H1 (cell line): Measurements from ENCODE around the gene ZSWIM6. TPM values are rescaled to one million over a fixed set of nuclear protein-coding genes. Genes with fewer than 3 reads are reported as not detected.

ENCODE experiments used
- CTCF ChIA-PET: fragments of 300-600 bp; sonication (Branson Sonifier 250); formaldehyde crosslinking; loops from one replicate; lab custom pipeline; 2021; ENCODE audit not compliant: partially characterized antibody; lab: Charles Lee
- POLR2A ChIA-PET: fragments of 300-600 bp; sonication (Branson Sonifier 250); formaldehyde crosslinking; loops from one replicate; lab custom pipeline; 2021; ENCODE audit warnings: inconsistent platforms; ENCODE audit not compliant: partially characterized antibody; lab: Charles Lee
- DNase-seq, 2 experiments: peaks; one replicate each; pipeline versions ENCODE4 v3.0.0 to v3.0.0-alpha.2; 2010 to 2022; ENCODE audit warnings: low spot score in 2 of 2, low read depth in 1 of 2, mixed read lengths in 1 of 2
- FAIRE-seq: peaks from 2 replicates; lab custom pipeline; 2011; peaks lifted over from hg19 to GRCh38; lab: Jason Lieb, UNC
- H2AFZ ChIP-seq: 2 replicates; pipeline ENCODE4 v1.8.1; 2012; ENCODE audit warnings: low read length, inconsistent platforms
- H2AK5ac ChIP-seq: 2 replicates; pipeline ENCODE4 v1.6.1; 2013; ENCODE audit warnings: low read depth, low read length
- H2BK120ac ChIP-seq: replicated peaks from 2 replicates; pipeline ENCODE3; 2013; ENCODE audit warnings: low read depth, low read length, inconsistent platforms
- H2BK12ac ChIP-seq: 2 replicates; pipeline ENCODE4 v1.6.1; 2013; ENCODE audit warnings: low read depth, low read length
- H2BK15ac ChIP-seq: 2 replicates; pipeline ENCODE4 v1.6.1; 2013; ENCODE audit warnings: low read length
- H2BK20ac ChIP-seq: 2 replicates; pipeline ENCODE4 v1.6.1; 2013; ENCODE audit warnings: low read length
- H2BK5ac ChIP-seq: 2 replicates; pipeline ENCODE4 v1.6.1; 2013; ENCODE audit warnings: low read depth, low read length
- H3K14ac ChIP-seq: 2 replicates; pipeline ENCODE4 v1.6.1; 2013; ENCODE audit warnings: inconsistent platforms; ENCODE audit not compliant: insufficient read length
- H3K18ac ChIP-seq: 2 replicates; pipeline ENCODE4 v1.6.1; 2013; ENCODE audit warnings: low read length; ENCODE audit errors: extremely low read depth
- H3K23ac ChIP-seq: 2 replicates; pipeline ENCODE4 v1.6.1; 2013; ENCODE audit warnings: inconsistent platforms; ENCODE audit not compliant: insufficient read length
- H3K23me2 ChIP-seq: 2 replicates; pipeline ENCODE4 v1.6.1; 2013; ENCODE audit warnings: low read depth, low read length
- H3K27ac ChIP-seq: 2 replicates; pipeline ENCODE4 v1.6.1; 2011; ENCODE audit warnings: low read depth, low read length, inconsistent platforms
- H3K27me3 ChIP-seq, 4 experiments: replicated peaks in 1 of 4; 1 replicate in 1 of 4; 2 replicates in 3 of 4; pipeline versions ENCODE4 v1.6.1 to v1.8.1; 2011 to 2013; ENCODE audit warnings: low read length in 3 of 4, mild to moderate bottlenecking in 3 of 4, inconsistent platforms in 2 of 4, mixed read lengths in 2 of 4, moderate library complexity in 1 of 4; ENCODE audit not compliant: control insufficient read depth in 3 of 4, insufficient read depth in 3 of 4; ENCODE audit errors: extremely low read depth in 1 of 4
- H3K36me3 ChIP-seq, 4 experiments: 2 replicates each; pipeline versions ENCODE4 v1.6.1 to v1.8.1; 2011 to 2013; ENCODE audit warnings: mild to moderate bottlenecking in 4 of 4, low read length in 3 of 4, moderate library complexity in 2 of 4, control low read depth in 1 of 4, inconsistent platforms in 1 of 4; ENCODE audit not compliant: insufficient read depth in 4 of 4, control insufficient read depth in 2 of 4
- H3K4ac ChIP-seq: replicated peaks from 2 replicates; pipeline ENCODE3; 2013; ENCODE audit warnings: low read length, low read depth, mixed read lengths, inconsistent platforms; ENCODE audit not compliant: insufficient read length
- H3K4me1 ChIP-seq, 4 experiments: replicated peaks in 1 of 4; 1 replicate in 1 of 4; 2 replicates in 3 of 4; pipeline versions ENCODE4 v1.6.1 to v1.8.1; 2011 to 2013; ENCODE audit warnings: low read length in 3 of 4, inconsistent platforms in 2 of 4, mixed read lengths in 1 of 4; ENCODE audit not compliant: insufficient read depth in 4 of 4, control insufficient read depth in 3 of 4
- H3K4me2 ChIP-seq, 2 experiments: 2 replicates each; pipeline versions ENCODE4 v1.6.1 to v1.8.1; 2011 to 2013; ENCODE audit warnings: low read depth in 2 of 2, low read length in 2 of 2, control low read depth in 1 of 2, inconsistent platforms in 1 of 2, mild to moderate bottlenecking in 1 of 2; ENCODE audit not compliant: insufficient read depth in 1 of 2
- H3K4me3 ChIP-seq, 4 experiments: fragments of 200-600, 300-600 bp in 1 of 4; sonication (generic), shearing (Covaris generic), sonication (Bioruptor Twin) in 1 of 4; 2 replicates each; pipeline versions ENCODE4 v1.5.1 to v1.8.1; 2011 to 2016; ENCODE audit warnings: low read length in 4 of 4, low read depth in 3 of 4, control low read depth in 2 of 4, inconsistent platforms in 2 of 4, mild to moderate bottlenecking in 2 of 4, mixed read lengths in 1 of 4, moderate library complexity in 1 of 4; ENCODE audit not compliant: insufficient read depth in 2 of 4; ENCODE audit errors: extremely low read depth in 1 of 4
- H3K56ac ChIP-seq: replicated peaks from 2 replicates; pipeline ENCODE3; 2013; ENCODE audit warnings: low read depth, mild to moderate bottlenecking, mixed read lengths, low read length, inconsistent platforms; ENCODE audit not compliant: insufficient read length
- H3K79me1 ChIP-seq: 2 replicates; pipeline ENCODE4 v1.6.1; 2013; ENCODE audit warnings: low read depth, low read length, control low read depth
- H3K79me2 ChIP-seq, 2 experiments: 2 replicates each; pipeline versions ENCODE4 v1.6.1 to v1.8.1; 2012 to 2013; ENCODE audit warnings: low read length in 2 of 2, mild to moderate bottlenecking in 2 of 2, inconsistent platforms in 1 of 2; ENCODE audit not compliant: insufficient read depth in 2 of 2, control insufficient read depth in 1 of 2
- H3K9ac ChIP-seq, 4 experiments: replicated peaks in 1 of 4; 1 replicate in 1 of 4; 2 replicates in 3 of 4; pipeline versions ENCODE4 v1.6.1 to v1.8.1; 2011 to 2013; ENCODE audit warnings: low read depth in 3 of 4, low read length in 3 of 4, control low read depth in 2 of 4, mild to moderate bottlenecking in 2 of 4, moderate library complexity in 2 of 4, inconsistent platforms in 1 of 4; ENCODE audit errors: extremely low read depth in 1 of 4
- H3K9me3 ChIP-seq, 2 experiments: 2 replicates each; pipeline versions ENCODE4 v1.6.1 to v1.8.1; 2012 to 2013; ENCODE audit warnings: mild to moderate bottlenecking in 2 of 2, moderate library complexity in 2 of 2, control low read depth in 1 of 2, inconsistent platforms in 1 of 2, low read depth in 1 of 2, low read length in 1 of 2, mixed read lengths in 1 of 2; ENCODE audit not compliant: insufficient read depth in 2 of 2
- H4K20me1 ChIP-seq, 2 experiments: replicated peaks in 1 of 2; 2 replicates each; pipeline versions ENCODE3 to v1.8.1; 2011 to 2013; ENCODE audit warnings: inconsistent platforms in 2 of 2, low read length in 2 of 2, mild to moderate bottlenecking in 1 of 2; ENCODE audit not compliant: insufficient read depth in 2 of 2, control insufficient read depth in 1 of 2
- H4K5ac ChIP-seq: 2 replicates; pipeline ENCODE4 v1.6.1; 2013; ENCODE audit warnings: low read length, low read depth, mixed read lengths, inconsistent platforms; ENCODE audit not compliant: insufficient read length
- H4K8ac ChIP-seq: 2 replicates; pipeline ENCODE4 v1.8.0; 2013; ENCODE audit warnings: mild to moderate bottlenecking, moderate library complexity, low read length, inconsistent platforms; ENCODE audit not compliant: insufficient read depth; ENCODE audit errors: extremely low read depth
- H4K91ac ChIP-seq: replicated peaks from 2 replicates; pipeline ENCODE3; 2013; ENCODE audit warnings: low read length, mixed read lengths, inconsistent platforms; ENCODE audit not compliant: insufficient read length
- NANOG ChIP-seq: IDR thresholded peaks from 2 replicates; pipeline ENCODE4 v1.6.1; 2011; ENCODE audit warnings: low read length, low read depth, mild to moderate bottlenecking, inconsistent platforms; ENCODE audit not compliant: insufficient read depth, poor library complexity, severe bottlenecking
- RBBP5 ChIP-seq: IDR thresholded peaks from 2 replicates; pipeline ENCODE4 v1.7.1; 2012; ENCODE audit warnings: low read depth, mild to moderate bottlenecking, inconsistent platforms, low read length, moderate library complexity, borderline replicate concordance
- TAF1 ChIP-seq: IDR thresholded peaks from 2 replicates; pipeline ENCODE4 v1.6.1; 2011; ENCODE audit warnings: mild to moderate bottlenecking, low read depth, low read length
- WGBS, 2 experiments: shearing (Covaris generic) in 1 of 2; methylation state at CpG; one replicate each; pipeline versions ENCODE4 v1.1.6 to v1.1.7; 2013 to 2015; ENCODE audit warnings: low lambda C conversion rate in 2 of 2, mixed read lengths in 2 of 2, inconsistent platforms in 1 of 2, low coverage in 1 of 2, missing lambda C conversion rate in 1 of 2; ENCODE audit not compliant: insufficient replicate concordance in 2 of 2, insufficient coverage in 1 of 2, insufficient read length in 1 of 2; ENCODE audit errors: extremely low coverage in 1 of 2, missing lambda C conversion rate in 1 of 2; 5-methylcytosine and 5-hydroxymethylcytosine counted together
- polyA plus RNA-seq, 7 experiments: library from polyadenylated mRNA; depleted of rRNA in 3 of 7; stranded (reverse) in 5 of 7; unstranded in 2 of 7; fragments of >200 nt in 5 of 7; fragments of 200-250 nt in 2 of 7; gene quantifications; 1 replicate in 5 of 7; 2 replicates in 1 of 7; 4 replicates in 1 of 7; pipeline versions ENCODE4 v1.2.1 to v1.2.3, GENCODE V29; 2011 to 2013; ENCODE audit warnings: missing spikeins in 2 of 7, mixed read lengths in 2 of 7
- total RNA-seq: library from RNA; stranded (reverse); fragmentation: NEBNext Ultra II Directional; extraction: Animal tissue kit (Norgen Biotek cat#: 25700); gene quantifications from 2 replicates; pipeline ENCODE4 v1.2.1, GENCODE V29; 2021

Gene ZSWIM6
- total and polyA plus RNA-seq, 2 of the 8 experiments (the other 6 are each of a cell fraction or from before 2014, with no cell fraction given), result 7.9 to 12.4 TPM

DNA sequence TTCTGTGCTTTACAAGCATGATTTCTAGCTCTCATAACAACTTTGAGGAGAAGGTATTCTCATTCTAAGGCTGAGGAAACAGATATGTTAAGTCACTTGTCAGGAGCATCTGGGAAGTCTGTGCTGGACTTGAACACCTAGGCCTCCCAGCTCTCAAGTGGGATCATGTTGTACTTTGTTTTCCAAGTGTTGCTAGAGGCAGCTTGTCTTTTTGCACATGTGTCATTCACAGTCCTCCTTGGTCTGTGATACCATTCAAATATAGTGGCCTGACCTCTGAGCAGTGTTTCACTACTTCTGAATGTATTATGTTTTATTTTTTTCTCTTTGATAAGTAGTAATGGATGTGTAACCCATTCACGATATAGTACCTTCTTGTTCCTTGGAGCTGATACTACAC, 21.2 kb downstream of the ZSWIM6 start:
- Histone ChIP-seq H3K9me3 (peaks cover 0 to 5% of the 10 kb centered on the region in 2 experiments; a peak in 2 of 4 replicates), H2BK15ac (no peak overlapping the region), H2BK120ac (no peak overlapping the region), H3K18ac (no peak overlapping the region), H3K79me1 (peaks cover 3% of the 10 kb centered on the region; the same call in 1 of the 2 replicates), H2BK12ac (no peak overlapping the region), H3K14ac (no peak overlapping the region), H3K4me2 (no peak overlapping the region), H3K9ac (no peak overlapping the region), H3K56ac (no peak overlapping the region), H4K5ac (no peak overlapping the region), H3K23ac (no peak overlapping the region), H2AFZ (no peak overlapping the region), H2AK5ac (no peak overlapping the region), H3K36me3 (no peaks in the 10 kb centered on the region), H3K23me2 (no peaks in the 10 kb centered on the region), H3K4me3 (no peak overlapping the region), H4K20me1 (peaks cover 0 to 5% of the 10 kb centered on the region in 2 experiments), H4K91ac (no peak overlapping the region), H3K4me1 (no peaks in the 10 kb centered on the region), H3K79me2 (peaks cover 0 to 85% of the 10 kb centered on the region in 2 experiments; a peak in 2 of 4 replicates), H4K8ac (no peak overlapping the region), H3K27ac (no peak overlapping the region), H2BK20ac (no peak overlapping the region), H3K4ac (no peak overlapping the region), H2BK5ac (no peak overlapping the region), H3K27me3 (no peaks in the 10 kb centered on the region)
- ChIA-PET CTCF (interaction anchor here (0.5 to 1.8 kb wide), 6 partner anchors 9 to 270 kb away, joined by 3 to 6 read pairs (median 3); no protein-coding TSS in a partner anchor), POLR2A (interaction anchor here (0.9 to 1.3 kb wide), 2 partner anchors 17 to 22 kb away, joined by 3 read pairs; partner anchors contain the start of gene ZSWIM6)
- DNase-seq, result no peak
- WGBS, 2 experiments, result 78% methylated on average over 1 of the region's 1 CpG; no CpG with 5 or more reads in 1 of the 2 experiments
- TF ChIP-seq TAF1 (no peak), RBBP5 (no peak), NANOG (no peak)
- no peak for FAIRE-seq
